Measurements from ENCODE around the gene SMG1. TPM values are rescaled to one million over a fixed set of nuclear protein-coding genes. Genes with fewer than 3 reads are reported as not detected.

The SMG1 gene
- total and polyA plus RNA-seq, 2 of the 13 experiments (the other 11 are each of a cell fraction or from before 2014, with no cell fraction given): 48.7 to 53.7 TPM

DNA sequence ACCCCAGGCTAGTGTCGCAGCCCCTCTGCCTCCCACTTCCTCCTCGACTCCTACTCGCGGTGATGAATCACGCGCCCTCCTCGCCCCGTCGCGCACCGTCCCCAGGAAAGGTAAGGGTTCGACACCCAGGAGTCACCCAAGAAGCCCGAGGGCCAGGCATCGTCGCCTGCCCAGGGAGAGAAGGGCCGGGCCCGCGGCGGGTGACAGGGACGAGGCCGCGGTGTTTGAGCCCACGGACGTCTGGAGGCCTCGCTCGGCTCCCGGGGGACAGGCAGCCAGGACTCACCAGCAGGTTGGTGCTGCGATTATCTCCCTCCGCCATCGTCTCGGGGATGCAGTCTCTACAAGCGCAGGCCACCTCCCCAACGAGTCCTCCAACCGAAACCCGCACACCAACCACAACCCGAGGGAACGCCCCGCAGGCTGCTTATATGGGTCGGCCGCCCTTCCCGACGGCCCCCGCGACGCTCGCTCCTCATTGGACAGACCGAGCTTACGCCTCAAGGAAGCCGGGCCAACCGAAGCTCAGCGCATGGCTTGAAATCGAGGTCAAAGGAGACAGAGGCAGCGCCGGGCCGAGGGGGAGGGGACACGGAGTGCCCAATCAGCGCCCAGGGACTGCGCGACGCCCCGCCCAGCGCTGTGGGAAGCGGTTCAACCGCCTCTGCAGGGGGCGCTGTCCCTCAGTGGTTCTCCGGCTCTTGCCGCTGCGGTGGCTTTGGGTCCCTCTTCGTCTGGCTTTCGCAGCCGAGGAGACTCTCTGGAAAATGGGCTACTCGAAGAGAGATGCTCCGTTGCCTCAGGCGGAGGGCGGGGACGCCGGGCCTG is 124.8 kb downstream of the SMG1 start, which contains the start of gene ARL6IP1 (continued):
- TF ChIP-seq, protein P1, sequence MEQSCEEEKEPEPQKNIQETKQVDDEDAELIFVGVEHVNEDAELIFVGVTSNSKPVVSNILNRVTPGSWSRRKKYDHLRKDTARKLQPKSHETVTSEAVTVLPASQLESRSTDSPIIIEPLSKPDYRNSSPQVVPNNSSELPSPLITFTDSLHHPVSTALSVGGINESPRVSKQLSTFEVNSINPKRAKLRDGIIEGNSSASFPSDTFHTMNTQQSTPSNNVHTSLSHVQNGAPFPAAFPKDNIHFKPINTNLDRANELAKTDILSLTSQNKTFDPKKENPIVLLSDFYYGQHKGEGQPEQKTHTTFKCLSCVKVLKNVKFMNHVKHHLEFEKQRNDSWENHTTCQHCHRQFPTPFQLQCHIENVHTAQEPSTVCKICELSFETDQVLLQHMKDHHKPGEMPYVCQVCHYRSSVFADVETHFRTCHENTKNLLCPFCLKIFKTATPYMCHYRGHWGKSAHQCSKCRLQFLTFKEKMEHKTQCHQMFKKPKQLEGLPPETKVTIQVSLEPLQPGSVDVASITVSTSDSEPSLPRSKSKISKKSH (CRISPR knock-in tag; IDR thresholded peaks at IDR 0.05; ENCODE audit: borderline replicate concordance): peak; percentile 85
- peak; percentile 98 for TF ChIP-seq SAFB2 (CRISPR knock-in tag; IDR thresholded peaks at IDR 0.05; ENCODE audit: borderline replicate concordance, low read depth)
- no peak for TF ChIP-seq TBX3 (IDR thresholded peaks at IDR 0.05; ENCODE audit: borderline replicate concordance)
- peak; percentile 94 for TF ChIP-seq ZNF446 (CRISPR knock-in tag; IDR thresholded peaks at IDR 0.05)
- TF ChIP-seq, protein P2, sequence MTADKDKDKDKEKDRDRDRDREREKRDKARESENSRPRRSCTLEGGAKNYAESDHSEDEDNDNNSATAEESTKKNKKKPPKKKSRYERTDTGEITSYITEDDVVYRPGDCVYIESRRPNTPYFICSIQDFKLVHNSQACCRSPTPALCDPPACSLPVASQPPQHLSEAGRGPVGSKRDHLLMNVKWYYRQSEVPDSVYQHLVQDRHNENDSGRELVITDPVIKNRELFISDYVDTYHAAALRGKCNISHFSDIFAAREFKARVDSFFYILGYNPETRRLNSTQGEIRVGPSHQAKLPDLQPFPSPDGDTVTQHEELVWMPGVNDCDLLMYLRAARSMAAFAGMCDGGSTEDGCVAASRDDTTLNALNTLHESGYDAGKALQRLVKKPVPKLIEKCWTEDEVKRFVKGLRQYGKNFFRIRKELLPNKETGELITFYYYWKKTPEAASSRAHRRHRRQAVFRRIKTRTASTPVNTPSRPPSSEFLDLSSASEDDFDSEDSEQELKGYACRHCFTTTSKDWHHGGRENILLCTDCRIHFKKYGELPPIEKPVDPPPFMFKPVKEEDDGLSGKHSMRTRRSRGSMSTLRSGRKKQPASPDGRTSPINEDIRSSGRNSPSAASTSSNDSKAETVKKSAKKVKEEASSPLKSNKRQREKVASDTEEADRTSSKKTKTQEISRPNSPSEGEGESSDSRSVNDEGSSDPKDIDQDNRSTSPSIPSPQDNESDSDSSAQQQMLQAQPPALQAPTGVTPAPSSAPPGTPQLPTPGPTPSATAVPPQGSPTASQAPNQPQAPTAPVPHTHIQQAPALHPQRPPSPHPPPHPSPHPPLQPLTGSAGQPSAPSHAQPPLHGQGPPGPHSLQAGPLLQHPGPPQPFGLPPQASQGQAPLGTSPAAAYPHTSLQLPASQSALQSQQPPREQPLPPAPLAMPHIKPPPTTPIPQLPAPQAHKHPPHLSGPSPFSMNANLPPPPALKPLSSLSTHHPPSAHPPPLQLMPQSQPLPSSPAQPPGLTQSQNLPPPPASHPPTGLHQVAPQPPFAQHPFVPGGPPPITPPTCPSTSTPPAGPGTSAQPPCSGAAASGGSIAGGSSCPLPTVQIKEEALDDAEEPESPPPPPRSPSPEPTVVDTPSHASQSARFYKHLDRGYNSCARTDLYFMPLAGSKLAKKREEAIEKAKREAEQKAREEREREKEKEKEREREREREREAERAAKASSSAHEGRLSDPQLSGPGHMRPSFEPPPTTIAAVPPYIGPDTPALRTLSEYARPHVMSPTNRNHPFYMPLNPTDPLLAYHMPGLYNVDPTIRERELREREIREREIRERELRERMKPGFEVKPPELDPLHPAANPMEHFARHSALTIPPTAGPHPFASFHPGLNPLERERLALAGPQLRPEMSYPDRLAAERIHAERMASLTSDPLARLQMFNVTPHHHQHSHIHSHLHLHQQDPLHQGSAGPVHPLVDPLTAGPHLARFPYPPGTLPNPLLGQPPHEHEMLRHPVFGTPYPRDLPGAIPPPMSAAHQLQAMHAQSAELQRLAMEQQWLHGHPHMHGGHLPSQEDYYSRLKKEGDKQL (CRISPR knock-in tag; IDR thresholded peaks at IDR 0.05; ENCODE audit: low read depth): peak; percentile 77; the same call in 1 of the 2 replicates
- TF ChIP-seq, protein P3, sequence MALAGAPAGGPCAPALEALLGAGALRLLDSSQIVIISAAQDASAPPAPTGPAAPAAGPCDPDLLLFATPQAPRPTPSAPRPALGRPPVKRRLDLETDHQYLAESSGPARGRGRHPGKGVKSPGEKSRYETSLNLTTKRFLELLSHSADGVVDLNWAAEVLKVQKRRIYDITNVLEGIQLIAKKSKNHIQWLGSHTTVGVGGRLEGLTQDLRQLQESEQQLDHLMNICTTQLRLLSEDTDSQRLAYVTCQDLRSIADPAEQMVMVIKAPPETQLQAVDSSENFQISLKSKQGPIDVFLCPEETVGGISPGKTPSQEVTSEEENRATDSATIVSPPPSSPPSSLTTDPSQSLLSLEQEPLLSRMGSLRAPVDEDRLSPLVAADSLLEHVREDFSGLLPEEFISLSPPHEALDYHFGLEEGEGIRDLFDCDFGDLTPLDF (CRISPR knock-in tag; IDR thresholded peaks at IDR 0.05): peak; percentile 82; the same call in 1 of the 2 replicates
- TF ChIP-seq ETV5 (CRISPR knock-in tag; IDR thresholded peaks at IDR 0.05; ENCODE audit: borderline replicate concordance): peak; percentile 76
- TF ChIP-seq, protein P4, sequence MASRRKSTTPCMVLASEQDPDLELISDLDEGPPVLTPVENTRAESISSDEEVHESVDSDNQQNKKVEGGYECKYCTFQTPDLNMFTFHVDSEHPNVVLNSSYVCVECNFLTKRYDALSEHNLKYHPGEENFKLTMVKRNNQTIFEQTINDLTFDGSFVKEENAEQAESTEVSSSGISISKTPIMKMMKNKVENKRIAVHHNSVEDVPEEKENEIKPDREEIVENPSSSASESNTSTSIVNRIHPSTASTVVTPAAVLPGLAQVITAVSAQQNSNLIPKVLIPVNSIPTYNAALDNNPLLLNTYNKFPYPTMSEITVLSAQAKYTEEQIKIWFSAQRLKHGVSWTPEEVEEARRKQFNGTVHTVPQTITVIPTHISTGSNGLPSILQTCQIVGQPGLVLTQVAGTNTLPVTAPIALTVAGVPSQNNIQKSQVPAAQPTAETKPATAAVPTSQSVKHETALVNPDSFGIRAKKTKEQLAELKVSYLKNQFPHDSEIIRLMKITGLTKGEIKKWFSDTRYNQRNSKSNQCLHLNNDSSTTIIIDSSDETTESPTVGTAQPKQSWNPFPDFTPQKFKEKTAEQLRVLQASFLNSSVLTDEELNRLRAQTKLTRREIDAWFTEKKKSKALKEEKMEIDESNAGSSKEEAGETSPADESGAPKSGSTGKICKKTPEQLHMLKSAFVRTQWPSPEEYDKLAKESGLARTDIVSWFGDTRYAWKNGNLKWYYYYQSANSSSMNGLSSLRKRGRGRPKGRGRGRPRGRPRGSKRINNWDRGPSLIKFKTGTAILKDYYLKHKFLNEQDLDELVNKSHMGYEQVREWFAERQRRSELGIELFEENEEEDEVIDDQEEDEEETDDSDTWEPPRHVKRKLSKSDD (CRISPR knock-in tag; IDR thresholded peaks at IDR 0.05; ENCODE audit: low read depth): peak; percentile 96
- peak; percentile 77; the same call in 1 of the 2 replicates for TF ChIP-seq ZNF660 (CRISPR knock-in tag; IDR thresholded peaks at IDR 0.05; ENCODE audit: borderline replicate concordance, low read depth)
- TF ChIP-seq MEIS1 (CRISPR knock-in tag; IDR thresholded peaks at IDR 0.05; ENCODE audit: borderline replicate concordance): peak; percentile 92; the same call in 1 of the 2 replicates
- TF ChIP-seq HNRNPLL (IDR thresholded peaks at IDR 0.05; ENCODE audit: low read depth, low read length, poor library complexity, severe bottlenecking): peak; percentile 88
- peak; percentile 99 for TF ChIP-seq PHF8 (CRISPR knock-in tag; IDR thresholded peaks at IDR 0.05)
- TF ChIP-seq GATA4 (IDR thresholded peaks at IDR 0.05; ENCODE audit: borderline replicate concordance, low read depth): peak; percentile 98
- peak; percentile 90 for TF ChIP-seq BRD4 (CRISPR knock-in tag; IDR thresholded peaks at IDR 0.05)
